ENCODE measurements around the gene UNC5C. TPM values are rescaled to one million over a fixed set of nuclear protein-coding genes. Genes with fewer than 3 reads are reported as not detected.

UNC5C gene
- total and polyA plus RNA-seq, 8 donors = 0.13 to 14.3 (median 2.0) TPM

DNA sequence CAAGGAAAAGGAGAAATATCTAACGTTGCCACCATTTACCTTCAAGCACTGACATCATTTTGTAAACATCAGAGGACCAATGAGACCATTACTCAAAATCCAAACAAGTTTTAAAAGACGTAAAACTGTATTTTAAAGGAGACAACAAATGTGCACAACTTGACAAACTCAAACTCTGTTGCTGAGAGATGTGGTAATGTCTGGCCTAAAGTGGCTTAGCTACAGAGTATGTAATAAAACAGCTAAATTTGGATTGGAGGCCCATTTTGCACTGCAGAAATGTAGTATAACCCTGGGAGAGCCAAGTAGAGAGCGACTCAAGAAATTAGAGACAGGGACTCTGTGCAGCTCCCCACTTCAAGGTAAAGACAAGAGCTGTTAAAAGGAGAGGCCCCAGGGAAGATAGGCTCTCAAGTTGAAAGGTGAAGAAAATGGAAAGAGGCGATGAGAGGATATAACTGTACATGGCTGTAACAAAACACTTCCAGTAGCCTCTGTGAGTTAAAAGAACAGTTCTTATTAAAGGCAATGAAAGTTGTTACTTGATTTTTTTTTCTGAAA is 20.3 kb downstream of the UNC5C start:
- Histone ChIP-seq H3K27me3 (no peaks in the 10 kb centered on the region), H3K9me3 (no peaks in the 10 kb centered on the region), H3K4me3 (no peak overlapping the region), H3K36me3 (no peaks in the 10 kb centered on the region), H3K4me1 (no peaks in the 10 kb centered on the region), H3K27ac (no peak overlapping the region)
- no peak for DNase-seq
- no peak for TF ChIP-seq POLR2A (IDR thresholded peaks at IDR 0.05)
- TF ChIP-seq, protein P1, sequence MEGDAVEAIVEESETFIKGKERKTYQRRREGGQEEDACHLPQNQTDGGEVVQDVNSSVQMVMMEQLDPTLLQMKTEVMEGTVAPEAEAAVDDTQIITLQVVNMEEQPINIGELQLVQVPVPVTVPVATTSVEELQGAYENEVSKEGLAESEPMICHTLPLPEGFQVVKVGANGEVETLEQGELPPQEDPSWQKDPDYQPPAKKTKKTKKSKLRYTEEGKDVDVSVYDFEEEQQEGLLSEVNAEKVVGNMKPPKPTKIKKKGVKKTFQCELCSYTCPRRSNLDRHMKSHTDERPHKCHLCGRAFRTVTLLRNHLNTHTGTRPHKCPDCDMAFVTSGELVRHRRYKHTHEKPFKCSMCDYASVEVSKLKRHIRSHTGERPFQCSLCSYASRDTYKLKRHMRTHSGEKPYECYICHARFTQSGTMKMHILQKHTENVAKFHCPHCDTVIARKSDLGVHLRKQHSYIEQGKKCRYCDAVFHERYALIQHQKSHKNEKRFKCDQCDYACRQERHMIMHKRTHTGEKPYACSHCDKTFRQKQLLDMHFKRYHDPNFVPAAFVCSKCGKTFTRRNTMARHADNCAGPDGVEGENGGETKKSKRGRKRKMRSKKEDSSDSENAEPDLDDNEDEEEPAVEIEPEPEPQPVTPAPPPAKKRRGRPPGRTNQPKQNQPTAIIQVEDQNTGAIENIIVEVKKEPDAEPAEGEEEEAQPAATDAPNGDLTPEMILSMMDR (IDR thresholded peaks at IDR 0.05) = no peak
- no peak for TF ChIP-seq EP300 (IDR thresholded peaks at IDR 0.05)
- TF ChIP-seq POLR2AphosphoS5 (IDR thresholded peaks at IDR 0.05) = no peak
- 67 to 75% (median 69%) methylated on average over 4 of the region's 4 CpGs for WGBS, 5 donors
- intact Hi-C loops (cut with DNase I; ENCODE audit: low total_unique reads) = no loop called here

DNA sequence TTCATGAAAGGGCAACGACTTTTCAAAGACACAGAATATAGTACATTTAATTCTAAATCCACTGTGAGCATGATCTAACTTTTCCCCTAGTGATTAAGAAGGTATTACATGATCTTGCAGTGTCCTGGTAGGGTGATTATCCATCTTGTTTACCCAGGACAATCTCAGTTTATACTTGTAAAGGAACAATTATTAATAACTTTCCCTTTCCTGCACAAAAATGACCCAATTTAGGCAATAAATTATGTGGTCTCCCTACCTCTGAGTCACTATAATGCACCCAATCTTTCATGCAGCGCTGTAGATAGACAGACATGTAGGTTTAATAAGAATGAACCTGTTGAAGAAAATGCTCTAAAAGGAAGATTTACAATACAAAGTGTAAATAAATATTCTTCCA is 22.7 kb downstream of the UNC5C start:
- no peak for TF ChIP-seq EP300 (IDR thresholded peaks at IDR 0.05)
- TF ChIP-seq POLR2AphosphoS5 (IDR thresholded peaks at IDR 0.05) = no peak
- TF ChIP-seq, protein P1 (IDR thresholded peaks at IDR 0.05) = no peak
- TF ChIP-seq POLR2A (IDR thresholded peaks at IDR 0.05) = no peak
- H3K36me3 ChIP-seq = no peaks in the 10 kb centered on the region
- no peak for DNase-seq
- intact Hi-C loops (cut with DNase I; ENCODE audit: low total_unique reads) = no loop called here
- WGBS, 5 donors = 69 to 76% (median 72%) methylated on average over 2 of the region's 2 CpGs
- H3K27ac ChIP-seq = no peak overlapping the region
- H3K4me1 ChIP-seq = no peaks in the 10 kb centered on the region
- H3K9me3 ChIP-seq = no peaks in the 10 kb centered on the region
- no peaks in the 10 kb centered on the region for H3K27me3 ChIP-seq
- H3K4me3 ChIP-seq = no peak overlapping the region

- H3K27me3 ChIP-seq = no peaks in the 10 kb centered on the region
- TF ChIP-seq, protein P1 (IDR thresholded peaks at IDR 0.05) = no peak
- H3K4me1 ChIP-seq = no peaks in the 10 kb centered on the region
- no peaks in the 10 kb centered on the region for H3K36me3 ChIP-seq
- H3K27ac ChIP-seq = no peak overlapping the region
- H3K4me3 ChIP-seq = no peak overlapping the region
- 56 to 84% (median 76%) methylated on average over 2 of the region's 2 CpGs for WGBS, 5 donors
- DNase-seq = no peak
- intact Hi-C loops (cut with DNase I; ENCODE audit: low total_unique reads) = no loop called here
- no peaks in the 10 kb centered on the region for H3K9me3 ChIP-seq
Measured at GRCh38 chr4:95524729-95525128, 24.0 kb downstream of the UNC5C start.

DNA sequence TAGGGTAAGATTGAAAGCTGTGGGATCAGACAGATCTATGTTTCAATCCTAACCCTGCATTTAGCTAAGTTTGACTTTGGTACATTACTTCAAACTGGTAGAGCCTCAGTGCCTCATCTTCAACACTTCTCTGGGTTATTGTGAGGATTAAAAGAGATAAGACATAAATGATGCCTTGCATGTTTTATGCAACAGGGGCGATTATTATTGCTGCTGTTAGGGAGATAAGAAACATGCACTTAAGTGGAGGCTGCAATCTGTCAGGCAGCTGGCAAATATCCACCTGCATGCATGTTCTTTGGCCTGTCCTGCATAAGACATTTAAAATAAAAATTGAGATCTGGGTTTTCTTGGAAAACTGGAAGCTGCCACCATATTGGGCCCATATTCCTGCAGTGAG is 24.6 kb downstream of the UNC5C start:
- no peaks in the 10 kb centered on the region for H3K4me1 ChIP-seq
- no peaks in the 10 kb centered on the region for H3K36me3 ChIP-seq
- 47 to 70% (median 67%) methylated on average over 1 of the region's 1 CpG for WGBS, 5 donors
- no peaks in the 10 kb centered on the region for H3K27me3 ChIP-seq
- TF ChIP-seq EP300 (IDR thresholded peaks at IDR 0.05) (no peak), POLR2AphosphoS5 (IDR thresholded peaks at IDR 0.05) (no peak), POLR2A (IDR thresholded peaks at IDR 0.05) (no peak)
- TF ChIP-seq, protein P1 (IDR thresholded peaks at IDR 0.05) = no peak
- DNase-seq = no peak
- no peaks in the 10 kb centered on the region for H3K9me3 ChIP-seq
- intact Hi-C loops (cut with DNase I; ENCODE audit: low total_unique reads) = no loop called here
- H3K4me3 ChIP-seq = no peak overlapping the region
- H3K27ac ChIP-seq = no peak overlapping the region
